HCT116 (cell line): ENCODE results near the gene CCR2. TPM values are rescaled to one million over a fixed set of nuclear protein-coding genes. Genes with fewer than 3 reads are reported as not detected.

Experiments used
- ATAC-seq: fragments of 200-7000 bp; cut with Tn5 transposase; 2 replicates; pipeline ENCODE4 v1.9.1; 2020; ENCODE audit warnings: mild to moderate bottlenecking, moderate library complexity
- BruUV-seq: library from RNA; stranded (reverse); fragments of 400-500 nt; replicated peaks from 2 replicates; lab custom pipeline; 2021; lab: Mats Ljungman, UMichigan
- CTCF ChIA-PET: fragments of 300-600 bp; sonication (Branson Sonifier 250); formaldehyde crosslinking; loops from one replicate; lab custom pipeline; 2021; ENCODE audit warnings: antibody characterized with exemption; lab: Charles Lee
- POLR2A ChIA-PET: fragments of 300-600, 350-600 bp; sonication (Branson Sonifier 250); formaldehyde crosslinking; loops from one replicate; lab custom pipeline; 2021; ENCODE audit warnings: antibody characterized with exemption; lab: Charles Lee
- RAD21 ChIA-PET, 2 experiments: fragments of 300-600 bp; sonication (Branson Sonifier 250); formaldehyde crosslinking; loops; one replicate each; lab custom pipeline; 2023; ENCODE audit warnings: low total read pairs in 2 of 2; ENCODE audit not compliant: uncharacterized antibody in 2 of 2, unreplicated experiment in 2 of 2, low non-redundant PET in 1 of 2; lab: Charles Lee
- DNase-seq: peaks from one replicate; pipeline ENCODE4 v3.0.0-alpha.2; 2010; ENCODE audit warnings: low read depth, low spot score
- H2AFZ ChIP-seq: fragments of 200-600 bp; shearing (Covaris generic), sonication (generic); 2 replicates; pipeline ENCODE4 v1.6.1; 2017; ENCODE audit warnings: low read depth, mixed run types, mixed read lengths, antibody characterized with exemption, low read length; ENCODE audit not compliant: poor library complexity, severe bottlenecking
- H3K27ac ChIP-seq: 2 replicates; pipeline ENCODE4 v1.5.1; 2012; ENCODE audit warnings: low read depth, low read length
- H3K27me3 ChIP-seq: fragments of 200-600 bp; sonication (generic); 2 replicates; pipeline ENCODE4 v1.6.1; 2016; ENCODE audit warnings: mixed run types, low read length, mixed read lengths; ENCODE audit not compliant: insufficient read depth
- H3K36me3 ChIP-seq, 2 experiments: fragments of 200-500 bp in 1 of 2; fragments of 200-600 bp in 1 of 2; sonication (Bioruptor generic) in 1 of 2; sonication (generic) in 1 of 2; 2 replicates each; pipeline versions ENCODE4 v1.5.1 to v1.6.1; 2014 to 2016; ENCODE audit warnings: low read length in 2 of 2, inconsistent platforms in 1 of 2, mixed read lengths in 1 of 2, mixed run types in 1 of 2; ENCODE audit not compliant: insufficient read depth in 2 of 2, control insufficient read depth in 1 of 2
- H3K4me1 ChIP-seq, 2 experiments: fragments of 200-600 bp in 1 of 2; sonication (generic) in 1 of 2; 2 replicates each; pipeline versions ENCODE4 v1.5.1 to v1.6.1; 2012 to 2017; ENCODE audit warnings: low read length in 2 of 2, inconsistent platforms in 1 of 2, mild to moderate bottlenecking in 1 of 2, mixed read lengths in 1 of 2, mixed run types in 1 of 2, moderate library complexity in 1 of 2; ENCODE audit not compliant: insufficient read depth in 2 of 2, control insufficient read depth in 1 of 2
- H3K4me2 ChIP-seq: fragments of 200-600 bp; sonication (generic); 2 replicates; pipeline ENCODE4 v1.6.1; 2017; ENCODE audit warnings: mixed run types, low read length, mixed read lengths
- H3K4me3 ChIP-seq, 2 experiments: fragments of 200-600 bp in 1 of 2; sonication (generic) in 1 of 2; replicated peaks in 1 of 2; 2 replicates each; pipeline ENCODE4 v1.5.1; 2011 to 2016; ENCODE audit warnings: low read length in 2 of 2, control low read depth in 1 of 2, low read depth in 1 of 2, mild to moderate bottlenecking in 1 of 2, mixed read lengths in 1 of 2, mixed run types in 1 of 2
- H3K79me2 ChIP-seq: fragments of 200-600 bp; sonication (generic); 2 replicates; pipeline ENCODE4 v1.6.1; 2017; ENCODE audit warnings: mild to moderate bottlenecking, mixed run types, low read length, moderate library complexity, mixed read lengths; ENCODE audit not compliant: insufficient read depth
- H3K9ac ChIP-seq: fragments of 200-600 bp; sonication (generic); 2 replicates; pipeline ENCODE4 v1.6.1; 2016; ENCODE audit warnings: low read length, mixed read lengths
- H3K9me2 ChIP-seq: fragments of 200-600 bp; sonication (generic), shearing (Covaris generic); 2 replicates; pipeline ENCODE4 v1.6.1; 2017; ENCODE audit warnings: mixed run types, mild to moderate bottlenecking, moderate library complexity; ENCODE audit not compliant: insufficient read depth
- H3K9me3 ChIP-seq, 2 experiments: fragments of 200-500 bp in 1 of 2; fragments of 200-600 bp in 1 of 2; sonication (Bioruptor generic) in 1 of 2; sonication (generic) in 1 of 2; 2 replicates each; pipeline ENCODE4 v1.6.1; 2014 to 2017; ENCODE audit warnings: low read length in 2 of 2, mixed read lengths in 2 of 2, inconsistent platforms in 1 of 2, low read depth in 1 of 2, mild to moderate bottlenecking in 1 of 2, mixed run types in 1 of 2, moderate library complexity in 1 of 2; ENCODE audit not compliant: control insufficient read depth in 1 of 2, insufficient read depth in 1 of 2
- H4K20me1 ChIP-seq: fragments of 200-600 bp; sonication (generic), shearing (Covaris generic); 2 replicates; pipeline ENCODE4 v1.6.1; 2017; ENCODE audit warnings: mixed run types, mild to moderate bottlenecking, moderate library complexity; ENCODE audit not compliant: insufficient read depth
- CBX3 ChIP-seq: IDR thresholded peaks from 2 replicates; pipeline ENCODE4 v1.6.1; 2012; ENCODE audit warnings: low read depth
- CEBPB ChIP-seq: IDR thresholded peaks from 2 replicates; pipeline ENCODE4 v1.6.1; 2012; ENCODE audit warnings: low read depth
- ELF1 ChIP-seq: IDR thresholded peaks from 2 replicates; pipeline ENCODE4 v1.6.1; 2012; ENCODE audit warnings: low read depth, borderline replicate concordance
- EZH2 ChIP-seq: fragments of 200-600 bp; sonication (generic); IDR thresholded peaks from 2 replicates; pipeline ENCODE4 v1.6.1; 2017; ENCODE audit warnings: antibody characterized with exemption, mixed run types
- EZH2phosphoT487 ChIP-seq: fragments of 200-600 bp; IDR thresholded peaks from 2 replicates; pipeline ENCODE4 v1.6.1; 2018; ENCODE audit warnings: antibody characterized with exemption, borderline replicate concordance
- FOSL1 ChIP-seq: IDR thresholded peaks from 2 replicates; pipeline ENCODE4 v1.6.1; 2012; ENCODE audit warnings: low read depth
- JUND ChIP-seq: IDR thresholded peaks from 2 replicates; pipeline ENCODE4 v1.6.1; 2012
- MAX ChIP-seq: IDR thresholded peaks from 2 replicates; pipeline ENCODE4 v1.6.1; 2012
- POLR2A ChIP-seq: IDR thresholded peaks from 2 replicates; pipeline ENCODE4 v1.7.0; 2011; ENCODE audit warnings: borderline replicate concordance; ENCODE audit not compliant: insufficient read depth, insufficient read length; ENCODE audit errors: extremely low read depth
- RAD21 ChIP-seq: IDR thresholded peaks from 2 replicates; pipeline ENCODE4 v1.6.1; 2012; ENCODE audit warnings: low read depth, mild to moderate bottlenecking
- SRF ChIP-seq: IDR thresholded peaks from 2 replicates; pipeline ENCODE4 v1.6.1; 2012; ENCODE audit warnings: low read depth
- ZFX ChIP-seq: fragments of 450-650 bp; IDR thresholded peaks from 2 replicates; pipeline ENCODE4 v1.6.1; 2017
- ZNF274 ChIP-seq: fragments of 200-500 bp; sonication (Bioruptor generic); IDR thresholded peaks from 2 replicates; pipeline ENCODE4 v1.6.1; 2014; ENCODE audit warnings: mild to moderate bottlenecking, low read depth, low read length, inconsistent platforms
- intact Hi-C: fragments of 100-400 bp; cut with micrococcal nuclease; formaldehyde crosslinking; loops from 2 replicates; pipeline ENCODE4 v1.10.0; 2022
- total RNA-seq: library from RNA; stranded (reverse); gene quantifications from one replicate; pipeline ENCODE4 v1.2.1, GENCODE V29; 2021; ENCODE audit not compliant: unreplicated experiment
- TF ChIP-seq, protein P1 (sequence below), 3 experiments: fragments of 200-600 bp in 1 of 3; sonication (generic) in 1 of 3; IDR thresholded peaks in 2 of 3; conservative IDR thresholded peaks in 1 of 3; 2 replicates each; pipeline ENCODE4 v1.5.1; 2012 to 2017; ENCODE audit warnings: low read depth in 2 of 3, low read length in 2 of 3, antibody characterized with exemption in 1 of 3, borderline replicate concordance in 1 of 3, control low read depth in 1 of 3, mild to moderate bottlenecking in 1 of 3, mixed read lengths in 1 of 3, mixed run types in 1 of 3, moderate library complexity in 1 of 3; ENCODE audit not compliant: insufficient read depth in 1 of 3
- TF ChIP-seq, protein P2 (sequence below): IDR thresholded peaks from 2 replicates; pipeline ENCODE4 v1.6.1; 2011; ENCODE audit warnings: mild to moderate bottlenecking, low read length, moderate library complexity; ENCODE audit not compliant: insufficient replicate concordance; ENCODE audit errors: extremely low read depth

Gene CCR2
- total RNA-seq, 1 experiment from 2014 or later, result not detected

DNA sequence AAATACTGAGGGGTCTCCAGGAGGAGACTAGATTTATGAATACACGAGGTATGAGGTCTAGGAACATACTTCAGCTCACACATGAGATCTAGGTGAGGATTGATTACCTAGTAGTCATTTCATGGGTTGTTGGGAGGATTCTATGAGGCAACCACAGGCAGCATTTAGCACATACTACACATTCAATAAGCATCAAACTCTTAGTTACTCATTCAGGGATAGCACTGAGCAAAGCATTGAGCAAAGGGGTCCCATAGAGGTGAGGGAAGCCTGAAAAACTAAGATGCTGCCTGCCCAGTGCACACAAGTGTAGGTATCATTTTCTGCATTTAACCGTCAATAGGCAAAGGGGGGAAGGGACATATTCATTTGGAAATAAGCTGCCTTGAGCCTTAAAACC, 21.3 kb downstream of the CCR2 start (continued):
- TF ChIP-seq, protein P1, sequence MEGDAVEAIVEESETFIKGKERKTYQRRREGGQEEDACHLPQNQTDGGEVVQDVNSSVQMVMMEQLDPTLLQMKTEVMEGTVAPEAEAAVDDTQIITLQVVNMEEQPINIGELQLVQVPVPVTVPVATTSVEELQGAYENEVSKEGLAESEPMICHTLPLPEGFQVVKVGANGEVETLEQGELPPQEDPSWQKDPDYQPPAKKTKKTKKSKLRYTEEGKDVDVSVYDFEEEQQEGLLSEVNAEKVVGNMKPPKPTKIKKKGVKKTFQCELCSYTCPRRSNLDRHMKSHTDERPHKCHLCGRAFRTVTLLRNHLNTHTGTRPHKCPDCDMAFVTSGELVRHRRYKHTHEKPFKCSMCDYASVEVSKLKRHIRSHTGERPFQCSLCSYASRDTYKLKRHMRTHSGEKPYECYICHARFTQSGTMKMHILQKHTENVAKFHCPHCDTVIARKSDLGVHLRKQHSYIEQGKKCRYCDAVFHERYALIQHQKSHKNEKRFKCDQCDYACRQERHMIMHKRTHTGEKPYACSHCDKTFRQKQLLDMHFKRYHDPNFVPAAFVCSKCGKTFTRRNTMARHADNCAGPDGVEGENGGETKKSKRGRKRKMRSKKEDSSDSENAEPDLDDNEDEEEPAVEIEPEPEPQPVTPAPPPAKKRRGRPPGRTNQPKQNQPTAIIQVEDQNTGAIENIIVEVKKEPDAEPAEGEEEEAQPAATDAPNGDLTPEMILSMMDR (IDR thresholded peaks at IDR 0.05 in 2 of 3, conservative IDR thresholded peaks at IDR 0.05 in 1 of 3; ENCODE audit: borderline replicate concordance in 1 of 3, insufficient read depth in 1 of 3, low read depth in 2 of 3, low read length in 2 of 3), result no peak
- TF ChIP-seq SRF, result no peak

DNA sequence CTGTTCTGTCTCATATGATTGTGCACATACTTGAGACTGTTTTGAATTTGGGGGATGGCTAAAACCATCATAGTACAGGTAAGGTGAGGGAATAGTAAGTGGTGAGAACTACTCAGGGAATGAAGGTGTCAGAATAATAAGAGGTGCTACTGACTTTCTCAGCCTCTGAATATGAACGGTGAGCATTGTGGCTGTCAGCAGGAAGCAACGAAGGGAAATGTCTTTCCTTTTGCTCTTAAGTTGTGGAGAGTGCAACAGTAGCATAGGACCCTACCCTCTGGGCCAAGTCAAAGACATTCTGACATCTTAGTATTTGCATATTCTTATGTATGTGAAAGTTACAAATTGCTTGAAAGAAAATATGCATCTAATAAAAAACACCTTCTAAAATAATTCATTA, 21.9 kb downstream of the CCR2 start:
- Histone ChIP-seq H3K36me3 (no peaks in the 10 kb centered on the region), H4K20me1 (no peaks in the 10 kb centered on the region)
- POLR2A ChIA-PET, result no interaction called here
- BruUV-seq, result no TSS peak
- ATAC-seq, result no peak
- RAD21 ChIA-PET, result no interaction called here
- TF ChIP-seq EZH2 (no peak), ZFX (no peak), SRF (no peak), CEBPB (no peak), ELF1 (no peak), JUND (no peak), POLR2A (no peak), EZH2phosphoT487 (no peak), ZNF274 (no peak), RAD21 (no peak), FOSL1 (no peak), CBX3 (no peak), MAX (no peak)
- TF ChIP-seq, protein P2, sequence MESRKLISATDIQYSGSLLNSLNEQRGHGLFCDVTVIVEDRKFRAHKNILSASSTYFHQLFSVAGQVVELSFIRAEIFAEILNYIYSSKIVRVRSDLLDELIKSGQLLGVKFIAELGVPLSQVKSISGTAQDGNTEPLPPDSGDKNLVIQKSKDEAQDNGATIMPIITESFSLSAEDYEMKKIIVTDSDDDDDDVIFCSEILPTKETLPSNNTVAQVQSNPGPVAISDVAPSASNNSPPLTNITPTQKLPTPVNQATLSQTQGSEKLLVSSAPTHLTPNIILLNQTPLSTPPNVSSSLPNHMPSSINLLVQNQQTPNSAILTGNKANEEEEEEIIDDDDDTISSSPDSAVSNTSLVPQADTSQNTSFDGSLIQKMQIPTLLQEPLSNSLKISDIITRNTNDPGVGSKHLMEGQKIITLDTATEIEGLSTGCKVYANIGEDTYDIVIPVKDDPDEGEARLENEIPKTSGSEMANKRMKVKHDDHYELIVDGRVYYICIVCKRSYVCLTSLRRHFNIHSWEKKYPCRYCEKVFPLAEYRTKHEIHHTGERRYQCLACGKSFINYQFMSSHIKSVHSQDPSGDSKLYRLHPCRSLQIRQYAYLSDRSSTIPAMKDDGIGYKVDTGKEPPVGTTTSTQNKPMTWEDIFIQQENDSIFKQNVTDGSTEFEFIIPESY, result no peak
- TF ChIP-seq, protein P1 (IDR thresholded peaks at IDR 0.05 in 2 of 3, conservative IDR thresholded peaks at IDR 0.05 in 1 of 3; ENCODE audit: borderline replicate concordance in 1 of 3, insufficient read depth in 1 of 3, low read depth in 2 of 3, low read length in 2 of 3), result no peak
- TF ChIP-seq, all 23 proteins: peak for 0
- no peaks in the 10 kb centered on the region for H3K9me2 ChIP-seq
- CTCF ChIA-PET, result no interaction called here
- no peaks in the 10 kb centered on the region for H3K79me2 ChIP-seq
- no peaks in the 10 kb centered on the region for H3K9me3 ChIP-seq
- H3K4me1 ChIP-seq, result peaks cover 0 to 3% of the 10 kb centered on the region in 2 experiments; a peak in 1 of 4 replicates
- H3K4me2 ChIP-seq, result no peak overlapping the region
- no peak overlapping the region for H2AFZ ChIP-seq
- intact Hi-C loops, result loop anchor here (5.0 to 10.0 kb wide), 2 partner anchors 299 to 611 kb away; no protein-coding TSS in a partner anchor
- no peak for DNase-seq
- no peak overlapping the region for H3K4me3 ChIP-seq
- no peak overlapping the region for H3K9ac ChIP-seq
- H3K27ac ChIP-seq, result no peak overlapping the region
- H3K27me3 ChIP-seq, result peaks cover 44% of the 10 kb centered on the region
